Stimulated activated CD8-positive, alpha-beta memory T cell treated with anti-CD3 and anti-CD28 coated beads, Interleukin-4, amount 100 ng/mL, for 1 hour (primary cell): ENCODE data around the gene PSMB1.
"Not testable (repeated sequence)": the region's sequence is repeated elsewhere in the genome, so short reads cannot be mapped to it uniquely, and the experiment has no call there.

ENCODE experiments used
- DNase-seq, 2 donors: peaks; one replicate each; pipeline ENCODE4 v3.0.0-alpha.2; 2020; ENCODE audit warnings: low read depth in 2 of 2, low spot score in 1 of 2

Gene PSMB1

DNA sequence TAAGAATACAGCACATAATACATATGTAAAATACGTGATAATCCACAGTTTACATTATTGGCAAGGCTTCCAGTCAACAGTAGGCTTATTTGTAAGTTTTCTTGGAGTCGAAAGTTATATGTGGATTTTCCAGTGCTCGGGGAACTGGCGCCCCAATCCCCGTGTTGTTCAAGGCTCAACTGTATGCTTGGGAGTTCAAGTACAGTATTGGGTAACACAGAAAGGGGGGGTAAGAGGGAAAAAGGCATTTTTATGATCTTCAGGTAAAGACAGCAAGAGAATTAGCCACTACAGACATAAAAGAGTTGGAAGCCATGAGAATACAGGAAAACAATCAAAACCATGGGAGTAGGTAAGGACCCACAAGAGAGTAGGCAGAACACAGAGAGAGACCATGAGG lies 16.4 kb downstream of the PSMB1 start:
- DNase-seq: no peak

DNA sequence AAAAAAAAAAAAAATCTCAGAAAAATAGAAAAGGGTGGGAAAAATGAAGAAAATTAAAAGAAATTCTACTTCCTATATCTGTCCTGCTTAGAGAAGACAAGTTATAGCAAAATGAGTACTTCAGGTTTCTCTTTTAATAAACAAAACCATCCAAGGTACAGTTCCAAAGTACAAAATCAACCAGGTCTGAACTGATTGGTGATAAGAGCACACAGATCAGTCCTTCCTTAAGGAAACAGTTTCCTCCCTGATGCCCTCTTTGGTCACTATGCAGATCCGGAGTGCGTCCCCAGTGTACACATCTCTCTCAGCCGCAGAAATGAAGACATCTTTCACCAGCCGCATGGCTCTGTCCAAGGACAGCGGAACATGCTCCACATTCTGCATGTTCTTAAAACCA lies 18.1 kb downstream of the PSMB1 start:
- DNase-seq: no peak

DNA sequence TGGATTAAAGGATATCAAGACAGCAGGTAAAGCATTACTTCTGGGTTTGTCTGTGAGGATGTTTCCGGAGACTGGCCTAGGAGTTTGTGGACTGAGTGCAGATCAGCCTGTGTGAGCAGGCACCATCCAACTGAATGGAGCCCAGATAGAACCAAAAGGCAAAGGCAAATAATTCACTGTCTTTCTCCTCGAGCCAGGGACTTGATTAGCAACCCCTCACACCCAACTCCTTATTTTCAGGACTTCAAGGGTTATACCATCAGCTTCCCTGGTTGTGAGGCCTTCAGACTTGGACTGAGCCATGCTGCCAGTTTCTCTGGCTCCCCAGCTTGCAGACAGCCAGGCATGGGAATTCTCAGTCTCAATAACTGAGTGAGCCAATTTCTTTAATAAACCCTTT lies 19.3 kb downstream of the PSMB1 start:
- no peak for DNase-seq

DNA sequence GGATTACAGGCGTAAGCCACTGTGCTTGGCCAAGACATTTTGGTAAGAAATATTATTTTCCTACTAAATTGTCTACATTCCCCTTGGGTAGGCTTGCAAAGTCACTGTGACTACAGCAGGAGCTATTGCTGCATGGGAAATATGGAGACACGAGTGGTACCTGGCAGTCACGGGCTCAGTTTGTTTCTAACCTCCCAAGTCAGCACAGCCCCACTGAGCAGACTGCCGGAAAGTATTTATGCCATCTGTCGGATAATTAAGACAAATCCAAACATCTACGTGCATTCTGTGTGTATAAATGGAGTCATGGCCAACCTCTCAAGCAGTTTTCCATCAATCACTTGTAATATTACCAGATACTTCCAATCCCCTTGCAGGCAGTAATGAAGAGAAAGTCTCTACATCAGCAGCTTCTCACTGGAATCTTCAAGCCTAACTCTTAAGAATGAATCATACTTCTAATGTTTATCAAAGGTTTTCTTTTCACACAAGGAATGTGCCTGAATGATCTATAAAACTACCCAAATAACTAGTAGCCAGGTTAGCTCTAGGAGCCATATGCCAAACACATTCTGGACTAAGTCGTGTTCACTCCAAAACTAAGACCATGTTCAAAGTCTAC lies 20.1 kb downstream of the PSMB1 start:
- no peak for DNase-seq

DNA sequence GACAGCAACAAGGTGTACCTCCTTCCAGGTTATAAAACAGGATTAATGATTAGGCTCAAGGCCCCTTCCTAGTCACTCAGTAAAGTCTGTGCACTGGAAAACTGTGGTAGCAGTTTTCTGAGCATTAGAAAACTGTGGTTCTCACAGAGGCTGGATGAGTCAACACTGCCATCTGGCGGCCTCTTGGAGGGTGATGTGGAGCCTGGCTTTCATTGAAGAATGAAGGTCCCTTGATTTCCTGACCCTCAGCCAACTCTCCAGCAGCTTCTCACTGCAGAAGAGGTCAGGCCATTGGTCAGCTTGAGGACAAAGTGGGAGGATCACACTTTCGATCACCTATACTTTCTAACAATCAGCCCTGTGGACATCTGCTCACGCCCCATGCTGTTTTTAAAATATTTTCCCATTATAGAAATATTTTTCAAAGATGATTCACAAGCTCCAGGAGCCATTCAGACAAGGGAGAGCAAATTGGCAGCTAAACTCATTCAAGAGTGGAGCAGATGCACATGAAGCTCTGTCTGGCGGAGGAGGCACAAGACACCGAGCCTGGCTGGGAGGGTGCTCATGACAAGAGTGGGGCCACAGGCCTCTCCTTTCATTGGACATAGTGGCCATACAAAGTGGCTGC lies 23.2 kb downstream of the PSMB1 start:
- DNase-seq: peak; percentile 28 to 29

DNA sequence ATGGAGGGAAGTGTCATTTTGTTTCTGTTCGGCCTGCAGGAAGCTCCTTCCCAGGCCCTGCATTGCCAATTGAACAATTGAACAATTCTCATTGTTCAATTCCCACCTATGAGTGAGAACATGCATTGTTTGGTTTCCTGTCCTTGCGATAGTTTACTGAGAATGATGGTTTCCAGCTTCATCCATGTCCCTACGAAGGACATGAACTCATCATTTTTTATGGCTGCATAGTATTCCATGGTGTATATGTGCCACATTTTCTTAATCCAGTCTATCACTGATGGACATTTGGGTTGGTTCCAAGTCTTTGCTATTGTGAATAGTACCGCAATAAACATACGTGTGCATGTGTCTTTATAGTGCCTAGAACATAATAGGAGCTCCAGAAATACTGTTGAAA lies 25.1 kb downstream of the PSMB1 start:
- not testable (repeated sequence) for DNase-seq

DNA sequence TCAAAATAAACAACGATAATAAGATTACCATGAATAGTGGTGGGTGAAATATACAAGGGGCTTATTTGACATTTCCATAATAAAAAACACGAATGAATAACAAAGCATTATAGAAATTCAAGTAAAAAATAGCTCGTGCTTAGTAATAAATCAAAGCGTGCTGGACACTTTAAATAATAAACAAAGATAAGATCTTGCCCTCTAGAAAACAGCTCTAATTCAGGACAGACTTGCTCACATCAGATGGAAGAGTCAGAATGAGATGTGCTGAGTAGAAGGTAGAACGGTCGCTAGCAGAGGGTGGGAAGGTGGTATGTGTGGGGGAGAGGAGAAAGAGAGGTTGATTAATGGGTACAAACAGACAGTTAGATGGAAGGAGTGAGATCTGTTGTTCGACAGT lies 27.3 kb downstream of the PSMB1 start:
- DNase-seq: no peak

DNA sequence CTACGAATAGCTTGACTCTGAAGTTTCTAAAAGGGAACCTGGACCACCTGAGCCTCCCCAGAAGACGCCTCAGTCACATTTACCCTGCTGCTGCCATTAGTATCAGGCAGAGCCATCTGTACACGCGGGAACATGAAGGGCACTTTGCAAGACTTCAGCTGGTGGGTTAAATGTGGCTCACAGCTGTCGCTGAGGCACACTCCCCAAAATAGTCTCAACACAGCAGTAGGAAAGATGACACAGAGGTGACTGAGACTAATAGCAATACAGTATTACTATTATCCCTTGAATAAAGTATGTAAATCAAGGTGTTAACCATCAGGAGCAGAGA lies 29.0 kb downstream of the PSMB1 start:
- DNase-seq: no peak

DNA sequence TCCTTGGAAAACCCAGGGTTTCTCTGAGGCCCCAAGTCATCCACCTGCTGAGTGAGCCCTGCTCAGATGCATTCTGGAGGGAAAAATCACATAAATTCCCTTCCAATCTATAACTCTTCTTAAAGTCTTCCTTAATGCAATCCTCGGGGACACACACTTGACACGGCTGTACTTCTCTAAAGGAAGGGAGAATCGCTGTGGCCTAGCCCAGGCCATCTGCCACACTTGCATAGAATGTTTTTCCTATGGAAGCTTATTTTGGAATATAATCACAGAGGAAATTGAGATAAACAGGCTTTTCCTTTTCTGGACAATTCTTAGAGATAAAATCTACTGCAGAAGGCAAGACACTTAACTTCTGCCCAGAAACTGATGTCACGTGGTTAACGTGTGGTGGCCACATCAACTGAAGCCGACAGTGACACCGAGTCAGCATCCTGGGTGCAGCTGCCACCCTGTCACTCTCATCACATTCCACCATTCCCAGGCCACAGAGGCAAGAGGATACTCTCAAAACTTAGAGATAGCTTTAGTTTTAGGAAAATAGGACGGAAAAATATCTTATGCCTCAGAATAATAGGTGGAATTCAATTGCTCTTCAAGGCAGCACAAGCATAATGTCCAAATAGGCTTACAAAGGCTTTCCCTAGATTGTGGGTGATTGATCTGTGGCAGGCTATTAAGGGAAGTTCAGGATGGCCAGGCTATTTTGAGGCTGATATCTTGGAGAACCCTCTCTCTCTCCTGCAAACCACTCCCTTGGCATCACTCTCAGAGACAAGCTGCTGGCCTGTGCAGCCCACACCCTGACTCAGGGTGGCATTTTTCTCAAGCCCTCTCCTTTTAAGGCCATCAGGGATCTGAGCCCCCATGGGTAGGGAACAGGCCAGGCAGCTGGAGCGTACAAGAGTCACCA lies 29.6 kb downstream of the PSMB1 start:
- DNase-seq: no peak

DNA sequence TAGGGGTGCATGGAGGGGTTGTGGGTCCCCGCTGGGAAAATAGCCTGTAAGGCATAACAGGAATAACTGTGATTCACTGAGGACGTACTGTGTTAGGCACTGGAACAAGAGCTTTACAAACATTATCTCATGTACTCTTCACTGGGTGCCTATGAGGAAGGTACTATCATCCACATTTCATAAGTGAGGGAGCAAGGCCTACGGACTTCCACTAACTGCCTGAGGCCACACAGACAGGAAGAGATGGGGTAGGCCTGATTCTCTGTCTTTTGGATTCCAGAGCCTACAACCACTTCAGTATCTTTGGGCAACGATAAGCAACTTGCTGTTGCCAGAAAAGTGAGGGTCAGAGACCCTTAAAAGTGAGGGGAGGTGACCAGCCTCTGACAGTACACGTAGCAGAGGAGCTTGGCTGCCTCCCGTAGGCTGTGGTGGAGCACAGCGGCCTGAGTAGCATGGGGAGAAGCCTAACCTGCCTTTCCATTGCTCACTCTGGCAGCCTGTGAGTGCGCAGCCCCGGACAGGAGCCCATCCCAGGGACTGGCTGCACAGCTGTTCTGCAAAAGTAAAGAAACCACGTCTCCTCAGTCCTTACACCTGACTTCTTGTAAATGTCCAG lies 30.4 kb downstream of the PSMB1 start:
- no peak for DNase-seq

DNA sequence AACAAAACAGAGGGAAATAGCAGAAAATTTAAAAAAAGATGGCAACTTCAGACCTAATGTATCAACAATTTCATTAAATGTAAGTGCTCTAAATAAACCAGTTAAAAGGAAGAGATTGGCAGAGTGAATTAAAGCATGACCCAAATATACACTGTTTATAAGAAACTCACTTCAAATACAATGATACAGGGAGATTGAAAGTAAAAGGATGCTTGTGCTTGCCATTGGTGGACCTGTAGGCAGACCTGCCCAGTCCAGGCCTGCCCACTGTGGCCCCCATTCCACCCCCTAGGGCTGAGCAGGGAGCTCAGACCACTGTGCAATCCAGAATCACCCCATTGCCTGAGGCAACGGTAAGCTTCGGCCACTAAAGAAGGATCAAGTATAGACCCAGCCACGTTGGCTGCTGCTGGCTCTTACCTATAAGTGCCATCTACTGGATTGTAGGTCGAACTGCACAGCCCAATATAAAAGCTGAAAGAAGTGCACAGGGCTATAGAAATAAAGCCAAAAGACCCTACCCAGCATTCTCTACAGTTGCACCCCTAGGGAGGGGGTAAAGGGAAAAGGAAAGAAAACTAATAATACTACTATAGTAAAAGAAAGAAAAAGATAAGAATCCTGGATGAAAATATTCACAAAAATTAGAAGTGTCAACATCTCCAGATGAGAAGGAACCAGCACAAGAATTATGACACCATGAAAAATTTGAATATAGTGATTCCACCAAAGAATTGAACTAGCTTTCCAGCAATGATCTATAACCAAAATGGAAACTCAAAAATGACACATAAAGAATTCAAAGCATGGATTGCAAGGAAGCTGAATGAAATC lies 36.1 kb downstream of the PSMB1 start:
- peak in 1 of 2 donors; percentile 10 for DNase-seq

DNA sequence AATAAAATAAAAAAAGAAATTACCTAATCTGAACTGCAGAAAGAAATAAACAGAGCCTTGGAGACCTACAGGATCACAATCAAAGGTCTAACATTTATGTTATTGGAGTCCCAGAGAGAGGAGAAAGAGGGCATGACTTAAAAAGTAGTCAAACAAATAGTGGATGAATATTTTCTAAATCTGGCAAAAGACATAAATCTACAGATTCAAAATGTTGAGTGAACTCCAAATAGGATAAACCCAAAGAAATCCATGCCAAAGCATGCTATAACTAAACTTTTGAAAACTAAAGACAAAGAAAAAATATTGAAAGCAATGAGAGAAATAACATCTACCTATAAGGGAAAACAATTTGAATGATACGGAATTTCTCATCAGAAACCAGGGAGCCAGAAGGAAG lies 38.2 kb downstream of the PSMB1 start:
- no peak for DNase-seq

DNA sequence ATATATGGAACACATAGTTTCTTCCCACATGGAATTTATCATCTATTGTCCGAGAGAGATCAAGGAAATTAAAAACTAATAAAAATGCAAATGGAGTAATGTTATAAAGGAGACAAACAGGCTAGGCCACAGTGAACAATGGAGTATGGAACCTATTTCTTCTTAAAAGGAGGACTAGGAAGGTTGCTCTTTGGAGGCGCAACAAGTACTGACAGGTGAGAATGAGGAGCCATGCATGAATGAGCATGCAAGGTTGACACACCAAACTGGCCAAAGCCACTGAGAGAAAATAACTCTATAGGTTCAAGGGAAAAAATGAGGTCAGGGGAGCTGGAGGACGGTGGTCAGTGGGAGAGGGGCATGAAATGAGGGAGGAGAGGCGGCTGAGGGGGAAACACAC lies 40.9 kb downstream of the PSMB1 start:
- DNase-seq: no peak

DNA sequence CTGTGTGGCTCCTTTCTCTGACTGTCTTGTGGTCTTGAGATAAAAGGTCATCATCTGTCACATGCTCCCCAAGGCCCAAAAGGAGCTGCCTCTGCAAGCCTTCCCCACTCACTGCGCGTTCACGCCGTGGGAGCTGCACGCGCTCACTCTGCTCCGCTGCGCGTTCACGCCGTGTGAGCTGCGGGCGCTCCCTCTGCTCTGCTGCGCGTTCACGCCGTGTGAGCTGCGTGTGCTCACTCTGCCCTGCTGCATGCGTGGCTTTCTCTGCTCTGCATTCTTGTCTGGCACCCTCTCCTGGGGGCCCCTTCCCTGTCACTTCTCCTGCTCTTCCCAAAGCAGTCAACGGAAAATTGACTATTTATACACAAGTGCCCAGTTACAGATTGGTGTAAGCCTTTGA lies 42.5 kb downstream of the PSMB1 start:
- no peak for DNase-seq

DNA sequence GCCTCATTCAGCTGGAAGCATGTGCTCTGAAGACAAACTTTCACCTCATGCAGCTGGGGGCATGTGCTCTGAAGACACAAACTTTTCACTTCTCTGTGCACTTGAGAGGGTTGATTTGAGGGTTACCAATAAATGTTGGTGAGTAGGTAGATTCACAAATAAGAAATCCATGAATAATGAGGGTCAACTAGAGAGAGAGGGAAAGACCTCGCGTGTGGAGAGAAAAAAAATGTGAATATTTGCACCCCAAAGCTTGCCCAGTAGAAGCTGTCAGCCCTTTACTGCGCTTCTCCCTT lies 43.4 kb downstream of the PSMB1 start:
- DNase-seq: no peak

DNA sequence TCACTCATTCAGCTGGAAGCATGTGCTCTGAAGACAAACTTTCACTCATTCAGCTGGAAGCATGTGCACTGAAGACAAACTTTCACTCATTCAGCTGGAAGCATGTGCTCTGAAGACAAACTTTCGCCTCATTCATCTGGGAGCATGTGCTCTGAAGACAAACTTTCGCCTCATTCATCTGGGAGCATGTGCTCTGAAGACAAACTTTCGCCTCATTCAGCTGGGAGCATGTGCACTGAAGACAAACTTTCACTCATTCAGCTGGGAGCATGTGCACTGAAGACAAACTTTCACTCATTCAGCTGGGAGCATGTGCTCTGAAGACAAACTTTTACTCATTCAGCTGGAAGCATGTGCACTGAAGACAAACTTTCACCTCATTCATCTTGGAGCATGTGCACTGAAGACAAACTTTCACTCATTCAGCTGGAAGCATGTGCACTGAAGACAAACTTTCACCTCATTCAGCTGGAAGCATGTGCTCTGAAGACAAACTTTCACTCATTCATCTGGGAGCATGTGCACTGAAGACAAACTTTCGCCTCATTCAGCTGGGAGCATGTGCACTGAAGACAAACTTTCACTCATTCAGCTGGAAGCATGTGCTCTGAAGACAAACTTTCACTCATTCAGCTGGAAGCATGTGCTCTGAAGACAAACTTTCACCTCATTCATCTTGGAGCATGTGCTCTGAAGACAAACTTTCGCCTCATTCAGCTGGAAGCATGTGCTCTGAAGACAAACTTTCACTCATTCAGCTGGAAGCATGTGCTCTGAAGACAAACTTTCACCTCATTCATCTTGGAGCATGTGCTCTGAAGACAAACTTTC lies 44.0 kb downstream of the PSMB1 start:
- not testable (repeated sequence) for DNase-seq

DNA sequence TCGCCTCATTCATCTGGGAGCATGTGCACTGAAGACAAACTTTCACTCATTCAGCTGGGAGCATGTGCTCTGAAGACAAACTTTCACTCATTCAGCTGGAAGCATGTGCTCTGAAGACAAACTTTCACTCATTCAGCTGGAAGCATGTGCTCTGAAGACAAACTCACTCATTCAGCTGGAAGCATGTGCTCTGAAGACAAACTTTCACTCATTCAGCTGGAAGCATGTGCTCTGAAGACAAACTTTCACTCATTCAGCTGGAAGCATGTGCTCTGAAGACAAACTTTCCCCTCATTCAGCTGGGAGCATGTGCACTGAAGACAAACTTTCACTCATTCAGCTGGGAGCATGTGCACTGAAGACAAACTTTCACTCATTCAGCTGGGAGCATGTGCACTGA lies 44.8 kb downstream of the PSMB1 start:
- DNase-seq: not testable (repeated sequence)

DNA sequence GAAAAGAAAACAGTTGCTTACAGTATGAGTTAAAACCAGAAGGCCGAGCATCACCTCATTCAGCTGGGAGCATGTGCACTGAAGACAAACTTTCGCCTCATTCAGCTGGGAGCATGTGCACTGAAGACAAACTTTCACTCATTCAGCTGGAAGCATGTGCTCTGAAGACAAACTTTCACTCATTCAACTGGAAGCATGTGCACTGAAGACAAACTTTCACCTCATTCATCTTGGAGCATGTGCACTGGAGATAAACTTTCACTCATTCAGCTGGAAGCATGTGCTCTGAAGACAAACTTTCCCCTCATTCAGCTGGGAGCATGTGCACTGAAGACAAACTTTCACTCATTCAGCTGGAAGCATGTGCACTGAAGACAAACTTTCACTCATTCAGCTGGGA lies 45.4 kb downstream of the PSMB1 start:
- DNase-seq: not testable (repeated sequence)

DNA sequence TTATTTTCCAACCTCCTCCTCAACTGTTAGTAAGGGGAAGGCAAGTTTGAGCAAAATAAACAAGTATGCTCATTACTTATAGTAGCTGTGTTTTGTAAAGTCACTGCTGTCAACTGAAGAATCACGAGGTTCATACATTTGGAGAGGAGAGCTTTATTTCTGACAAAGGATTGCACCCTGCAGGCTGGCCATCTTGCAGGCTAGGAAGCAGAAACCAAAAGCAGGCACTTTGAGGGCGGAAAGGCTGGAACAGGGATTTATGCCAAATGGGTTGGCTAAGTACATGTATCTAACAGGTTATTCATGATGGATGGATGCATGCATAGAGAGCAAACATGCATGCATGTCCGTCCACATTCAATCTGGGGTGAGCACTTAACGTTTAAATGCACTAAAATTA lies 46.7 kb downstream of the PSMB1 start:
- DNase-seq: no peak

DNA sequence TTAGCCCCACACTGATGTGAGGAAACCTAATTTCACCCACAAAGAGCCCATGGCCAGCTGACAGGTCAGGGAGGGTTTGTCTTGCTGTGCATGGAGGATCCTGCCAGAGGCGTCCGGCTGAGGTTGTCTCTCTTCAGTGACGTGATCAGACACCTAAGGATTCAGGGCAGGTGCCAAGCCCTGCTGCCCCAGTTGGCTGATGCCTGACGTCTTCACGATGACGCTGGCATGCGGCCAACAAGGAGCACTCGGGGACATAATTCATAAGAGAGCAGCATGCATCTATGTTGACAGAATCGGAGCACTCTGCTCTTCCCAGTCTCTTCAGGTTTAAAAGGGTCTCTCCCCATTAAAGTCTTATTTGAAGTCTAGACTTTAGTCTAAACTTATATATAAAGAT lies 47.8 kb downstream of the PSMB1 start:
- no peak for DNase-seq
